ENCODE measurements around the gene PLXNC1.

The PLXNC1 gene

GRCh38 chr12:94204499-94205247, 56.3 kb downstream of the PLXNC1 start:
- DNase-seq (ENCODE audit: low spot score): no peak

- no peak for DNase-seq (ENCODE audit: low spot score)
Observed at GRCh38 chr12:94205822-94206221, 57.4 kb downstream of the PLXNC1 start.

- DNase-seq (ENCODE audit: low spot score): no peak
Observed at GRCh38 chr12:94206886-94207285, 58.5 kb downstream of the PLXNC1 start.

- no peak for DNase-seq (ENCODE audit: low spot score)
Observed at GRCh38 chr12:94207467-94207848, 59.1 kb downstream of the PLXNC1 start.

- no peak for DNase-seq (ENCODE audit: low spot score)
Observed at GRCh38 chr12:94207849-94208621, 59.7 kb downstream of the PLXNC1 start.

GRCh38 chr12:94208622-94208966, 60.2 kb downstream of the PLXNC1 start:
- no peak for DNase-seq (ENCODE audit: low spot score)

- DNase-seq (ENCODE audit: low spot score): no peak
Observed at GRCh38 chr12:94209240-94209639, 60.9 kb downstream of the PLXNC1 start.

- no peak for DNase-seq (ENCODE audit: low spot score)
Observed at GRCh38 chr12:94211021-94211420, 62.6 kb downstream of the PLXNC1 start.

- no peak for DNase-seq (ENCODE audit: low spot score)
Observed at GRCh38 chr12:94218233-94218632, 69.9 kb downstream of the PLXNC1 start.

- no peak for DNase-seq (ENCODE audit: low spot score)
Observed at GRCh38 chr12:94219622-94220302, 71.4 kb downstream of the PLXNC1 start.

GRCh38 chr12:94220804-94221203, 72.4 kb downstream of the PLXNC1 start:
- DNase-seq (ENCODE audit: low spot score): no peak

GRCh38 chr12:94222351-94223084, 74.1 kb downstream of the PLXNC1 start:
- no peak for DNase-seq (ENCODE audit: low spot score)

GRCh38 chr12:94223842-94224241, 75.5 kb downstream of the PLXNC1 start:
- no peak for DNase-seq (ENCODE audit: low spot score)

GRCh38 chr12:94225506-94225905, 77.1 kb downstream of the PLXNC1 start:
- no peak for DNase-seq (ENCODE audit: low spot score)

GRCh38 chr12:94225947-94226630, 77.7 kb downstream of the PLXNC1 start:
- no peak for DNase-seq (ENCODE audit: low spot score)

- DNase-seq (ENCODE audit: low spot score): no peak
Observed at GRCh38 chr12:94227066-94227465, 78.7 kb downstream of the PLXNC1 start.

- DNase-seq (ENCODE audit: low spot score): no peak
Observed at GRCh38 chr12:94228488-94228907, 80.1 kb downstream of the PLXNC1 start.

- DNase-seq (ENCODE audit: low spot score): no peak
Observed at GRCh38 chr12:94229902-94230301, 81.5 kb downstream of the PLXNC1 start.

GRCh38 chr12:94230357-94230905, 82.1 kb downstream of the PLXNC1 start:
- DNase-seq (ENCODE audit: low spot score): no peak

GRCh38 chr12:94231709-94232108, 83.3 kb downstream of the PLXNC1 start:
- no peak for DNase-seq (ENCODE audit: low spot score)

GRCh38 chr12:94235848-94236247, 87.5 kb downstream of the PLXNC1 start:
- DNase-seq (ENCODE audit: low spot score): no peak
